MM.1S (cell line): ENCODE measurements around the gene NEDD4.
"Not testable (repeated sequence)": the region's sequence is repeated elsewhere in the genome, so short reads cannot be mapped to it uniquely, and the experiment has no call there.

Experiments
- DNase-seq: peaks from one replicate; pipeline ENCODE4 v3.0.0-alpha.2; 2015
- H2AFZ ChIP-seq: fragments of 300-600 bp; sonication (generic); 2 replicates; pipeline ENCODE4 v1.6.0; 2016; ENCODE audit warnings: antibody characterized with exemption, low read length
- H3F3A ChIP-seq: fragments of 300-600 bp; sonication (generic); 2 replicates; pipeline ENCODE4 v1.6.1; 2016; ENCODE audit warnings: mild to moderate bottlenecking, antibody characterized with exemption, low read length, moderate library complexity, mixed read lengths; ENCODE audit not compliant: insufficient read depth
- H3K27ac ChIP-seq: fragments of 300-600 bp; sonication (generic); 2 replicates; pipeline ENCODE4 v1.5.1; 2016; ENCODE audit warnings: mild to moderate bottlenecking, low read length
- H3K27me3 ChIP-seq: fragments of 300-600 bp; sonication (generic); replicated peaks from 2 replicates; pipeline ENCODE4 v1.6.0; 2016; ENCODE audit warnings: low read length; ENCODE audit not compliant: insufficient read depth
- H3K36me3 ChIP-seq: fragments of 300-600 bp; sonication (generic); replicated peaks from 2 replicates; pipeline ENCODE4 v1.6.1; 2016; ENCODE audit warnings: mild to moderate bottlenecking, low read length, mixed read lengths; ENCODE audit not compliant: insufficient read depth
- H3K4me1 ChIP-seq: fragments of 300-600 bp; sonication (generic); 2 replicates; pipeline ENCODE4 v1.6.1; 2016; ENCODE audit warnings: low read length, mixed read lengths
- H3K4me2 ChIP-seq: fragments of 300-600 bp; sonication (generic); 2 replicates; pipeline ENCODE4 v1.6.0; 2016; ENCODE audit warnings: low read depth, low read length
- H3K4me3 ChIP-seq: fragments of 300-600 bp; sonication (generic); 2 replicates; pipeline ENCODE4 v1.5.1; 2016; ENCODE audit warnings: low read length, mixed read lengths
- H3K79me2 ChIP-seq: fragments of 300-600 bp; sonication (generic); 2 replicates; pipeline ENCODE4 v1.6.1; 2016; ENCODE audit warnings: mixed run types, low read length, mixed read lengths
- H3K9ac ChIP-seq: fragments of 300-600 bp; sonication (generic); 2 replicates; pipeline ENCODE4 v1.6.1; 2016; ENCODE audit warnings: low read length, mixed read lengths
- H3K9me2 ChIP-seq: fragments of 300-600 bp; sonication (generic); replicated peaks from 2 replicates; pipeline ENCODE4 v1.6.1; 2016; ENCODE audit warnings: mild to moderate bottlenecking, low read length, mixed read lengths; ENCODE audit not compliant: insufficient read depth
- H3K9me3 ChIP-seq: fragments of 300-600 bp; sonication (generic); replicated peaks from 2 replicates; pipeline ENCODE4 v1.6.1; 2016; ENCODE audit warnings: mild to moderate bottlenecking, low read length, mixed read lengths; ENCODE audit not compliant: insufficient read depth
- H4K20me1 ChIP-seq: fragments of 300-600 bp; sonication (generic); 2 replicates; pipeline ENCODE4 v1.6.1; 2016; ENCODE audit warnings: mild to moderate bottlenecking, low read length, moderate library complexity, mixed read lengths; ENCODE audit not compliant: insufficient read depth
- CTCF ChIP-seq: fragments of 300-600 bp; sonication (generic); IDR thresholded peaks from 2 replicates; pipeline ENCODE4 v1.5.1; 2016; ENCODE audit warnings: antibody characterized with exemption, low read length, mixed read lengths
- EZH2 ChIP-seq: fragments of 300-600 bp; sonication (generic); optimal IDR thresholded peaks from 2 replicates; pipeline ENCODE3; 2017; ENCODE audit warnings: low read depth, mild to moderate bottlenecking, antibody characterized with exemption, low read length, mixed read lengths
- EZH2phosphoT487 ChIP-seq: fragments of 300-600 bp; sonication (generic); IDR thresholded peaks from 2 replicates; pipeline ENCODE4 v1.6.1; 2018; ENCODE audit warnings: antibody characterized with exemption, low read length

NEDD4 gene

DNA sequence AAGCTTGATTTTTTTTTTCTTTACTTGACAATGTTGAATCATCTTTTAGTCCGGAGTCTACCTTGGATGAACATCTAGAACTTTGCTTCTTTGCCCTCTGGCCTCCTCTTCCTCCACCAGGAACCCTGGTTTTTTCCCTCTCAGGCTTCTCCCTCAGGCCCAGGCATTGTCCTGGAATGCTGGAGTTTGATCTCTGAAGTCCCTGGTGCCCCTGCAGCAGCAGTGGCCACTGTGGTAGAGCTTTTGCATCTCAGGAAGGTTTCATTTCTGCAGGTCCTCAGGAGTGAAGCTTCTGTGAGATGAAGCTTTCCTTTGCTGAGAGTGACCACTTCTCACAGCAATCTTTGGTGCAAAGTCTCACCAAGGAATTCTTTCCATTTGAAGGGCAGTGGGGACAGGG lies 39.0 kb upstream of the NEDD4 start:
- TF ChIP-seq CTCF, result no peak
- TF ChIP-seq EZH2, result no peak
- TF ChIP-seq EZH2phosphoT487, result no peak
- Histone ChIP-seq H3K36me3 (no peaks in the 10 kb centered on the region), H3K4me1 (no peaks in the 10 kb centered on the region)

GRCh38 chr15:56031836-56032235 lies 38.4 kb upstream of the NEDD4 start:
- H3K79me2 ChIP-seq, result no peaks in the 10 kb centered on the region
- H3K9me2 ChIP-seq, result no peaks in the 10 kb centered on the region
- no peak for DNase-seq
- no peak overlapping the region for H3K4me3 ChIP-seq
- no peak overlapping the region for H3K4me2 ChIP-seq
- TF ChIP-seq EZH2, result no peak
- H4K20me1 ChIP-seq, result no peaks in the 10 kb centered on the region
- H2AFZ ChIP-seq, result no peak overlapping the region
- H3K36me3 ChIP-seq, result no peaks in the 10 kb centered on the region
- no peak overlapping the region for H3K9ac ChIP-seq
- H3K9me3 ChIP-seq, result no peaks in the 10 kb centered on the region
- H3K27ac ChIP-seq, result no peak overlapping the region
- no peaks in the 10 kb centered on the region for H3K4me1 ChIP-seq
- H3K27me3 ChIP-seq, result no peaks in the 10 kb centered on the region
- H3F3A ChIP-seq, result no peaks in the 10 kb centered on the region

More for the DNA sequence above, 39.0 kb upstream of the NEDD4 start:
- Histone ChIP-seq H2AFZ (no peak overlapping the region), H3K27ac (no peak overlapping the region), H3K79me2 (no peaks in the 10 kb centered on the region), H3K27me3 (no peaks in the 10 kb centered on the region), H3K9me2 (no peaks in the 10 kb centered on the region), H3K4me2 (no peak overlapping the region), H3K9ac (no peak overlapping the region), H3F3A (no peaks in the 10 kb centered on the region), H3K9me3 (no peaks in the 10 kb centered on the region), H4K20me1 (no peaks in the 10 kb centered on the region), H3K4me3 (no peak overlapping the region)
- no peak for DNase-seq

GRCh38 chr15:56031402-56031801 lies 38.0 kb upstream of the NEDD4 start:
- Histone ChIP-seq H3K4me2 (no peak overlapping the region), H4K20me1 (no peaks in the 10 kb centered on the region), H3K36me3 (no peaks in the 10 kb centered on the region), H3K9ac (no peak overlapping the region), H3K4me1 (no peaks in the 10 kb centered on the region), H3K27ac (no peak overlapping the region), H3K79me2 (no peaks in the 10 kb centered on the region), H2AFZ (no peak overlapping the region), H3K9me2 (no peaks in the 10 kb centered on the region), H3K4me3 (no peak overlapping the region), H3K27me3 (no peaks in the 10 kb centered on the region), H3K9me3 (no peaks in the 10 kb centered on the region), H3F3A (no peaks in the 10 kb centered on the region)
- TF ChIP-seq EZH2 (no peak), EZH2phosphoT487 (no peak), CTCF (no peak)
- DNase-seq, result no peak

DNA sequence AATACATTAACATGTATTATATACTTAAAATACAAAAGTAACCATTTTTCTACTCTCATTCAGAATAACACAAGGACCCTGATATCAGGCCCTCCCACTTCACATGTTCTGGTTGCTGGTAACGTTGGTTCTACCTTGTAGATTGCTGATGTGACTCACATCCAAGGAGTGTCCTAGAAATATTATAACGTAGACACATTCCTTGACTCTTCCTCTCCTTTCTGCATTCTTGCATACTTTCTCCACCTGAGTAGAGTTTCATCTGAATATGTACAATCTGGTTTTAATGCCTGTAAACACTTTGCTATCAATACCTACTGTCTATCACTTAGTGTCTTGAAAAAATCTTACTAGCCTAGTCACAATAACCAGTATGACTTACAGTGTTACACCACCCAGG lies 35.0 kb upstream of the NEDD4 start:
- Histone ChIP-seq H3K9ac (no peak overlapping the region), H3K9me3 (no peaks in the 10 kb centered on the region), H4K20me1 (no peaks in the 10 kb centered on the region), H3K27me3 (no peaks in the 10 kb centered on the region), H3K4me3 (no peak overlapping the region), H3K9me2 (no peaks in the 10 kb centered on the region), H2AFZ (no peak overlapping the region), H3K4me1 (no peaks in the 10 kb centered on the region), H3K79me2 (no peaks in the 10 kb centered on the region), H3K27ac (no peak overlapping the region), H3F3A (no peaks in the 10 kb centered on the region), H3K4me2 (no peak overlapping the region), H3K36me3 (no peaks in the 10 kb centered on the region)
- DNase-seq, result no peak
- TF ChIP-seq CTCF, result no peak
- no peak for TF ChIP-seq EZH2
- TF ChIP-seq EZH2phosphoT487, result no peak

GRCh38 chr15:56023160-56023559 lies 29.7 kb upstream of the NEDD4 start:
- not testable (repeated sequence) for H3K4me3 ChIP-seq, H3K4me2 ChIP-seq, H4K20me1 ChIP-seq, H3K36me3 ChIP-seq, DNase-seq, H3K9me2 ChIP-seq, H3F3A ChIP-seq, H3K4me1 ChIP-seq, H3K9ac ChIP-seq, H3K79me2 ChIP-seq, H2AFZ ChIP-seq, H3K27ac ChIP-seq, H3K27me3 ChIP-seq, H3K9me3 ChIP-seq
